Adrenal gland (tissue), 5 donors: Measurements from ENCODE around the gene PAK5.

Source experiments
- CTCF ChIP-seq, 6 experiments: fragments of 450-650 bp in 4 of 6; fragments of 200-600 bp in 2 of 6; sonication (generic) in 1 of 6; IDR thresholded peaks; 1 replicate in 5 of 6; 2 replicates in 1 of 6; pipeline versions ENCODE4 v1.5.1 to v1.8.0; 2016 to 2021; ENCODE audit warnings: antibody characterized with exemption in 6 of 6, mild to moderate bottlenecking in 2 of 6, moderate library complexity in 1 of 6
- POLR2A ChIP-seq, 2 donors: fragments of 450-650 bp; IDR thresholded peaks; one replicate each; pipeline ENCODE4 v1.6.1; 2017; ENCODE audit warnings: antibody characterized with exemption in 2 of 2, mild to moderate bottlenecking in 2 of 2, moderate library complexity in 1 of 2
- donor health status: DM: no; HTN: no; CAD: no.

DNA sequence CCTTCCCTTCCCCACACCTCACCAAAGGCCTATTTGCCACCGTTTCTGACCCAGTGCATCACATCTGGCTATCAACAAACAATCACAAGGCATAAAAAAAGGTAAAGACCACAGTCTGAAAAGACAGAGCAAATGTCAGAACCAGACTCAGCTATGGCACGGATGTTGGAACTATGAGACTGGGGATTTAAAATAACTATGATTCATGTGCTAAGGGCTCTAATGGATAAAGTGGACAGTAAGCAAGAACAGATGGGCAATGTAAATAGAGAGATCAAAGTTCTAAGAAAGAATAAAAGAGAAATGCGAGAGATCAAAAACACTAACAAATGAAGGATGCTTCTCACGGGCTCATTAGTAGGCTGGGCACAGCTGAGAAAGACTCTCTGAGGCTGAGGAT, 225.0 kb downstream of the PAK5 start:
- TF ChIP-seq CTCF (IDR thresholded peaks at IDR 0.05), result no peak
- no peak for TF ChIP-seq POLR2A (IDR thresholded peaks at IDR 0.05)
